Esophagus squamous epithelium (tissue), 5 donors: ENCODE data around the gene CENPP. TPM values are rescaled to one million over a fixed set of nuclear protein-coding genes. Genes with fewer than 3 reads are reported as not detected.

Experiments
- DNase-seq: peaks from one replicate; lab custom pipeline; 2025; lab: John Stamatoyannopoulos, UW
- H3K27ac ChIP-seq, 4 donors: fragments of 200-600 bp; sonication (generic); one replicate each; pipeline ENCODE4 v1.5.1; 2016 to 2019; ENCODE audit warnings: mild to moderate bottlenecking in 1 of 4
- H3K27me3 ChIP-seq, 4 donors: fragments of 200-600 bp; sonication (generic); 1 replicate in 3 of 4; 2 replicates in 1 of 4; pipeline versions ENCODE4 v1.5.1 to v1.6.0; 2017 to 2021; ENCODE audit warnings: antibody characterized with exemption in 1 of 4
- H3K36me3 ChIP-seq, 3 donors: fragments of 200-600 bp; sonication (generic); one replicate each; pipeline ENCODE4 v1.5.1; 2016 to 2019
- H3K4me1 ChIP-seq, 3 donors: fragments of 200-600 bp; sonication (generic); one replicate each; pipeline ENCODE4 v1.5.1; 2017 to 2019
- H3K4me3 ChIP-seq, 4 donors: fragments of 200-600 bp; sonication (generic); 1 replicate in 3 of 4; 2 replicates in 1 of 4; pipeline ENCODE4 v1.5.1; 2016 to 2019; ENCODE audit warnings: mild to moderate bottlenecking in 2 of 4, moderate library complexity in 1 of 4
- H3K9me3 ChIP-seq, 3 donors: fragments of 200-600 bp; sonication (generic); one replicate each; pipeline ENCODE4 v1.5.1; 2016 to 2019
- CTCF ChIP-seq, 6 experiments: fragments of 450-650 bp in 4 of 6; fragments of 200-600 bp in 2 of 6; sonication (generic) in 2 of 6; IDR thresholded peaks; one replicate each; pipeline ENCODE4 v1.5.1; 2016 to 2019; ENCODE audit warnings: antibody characterized with exemption in 6 of 6, mild to moderate bottlenecking in 4 of 6, moderate library complexity in 4 of 6
- POLR2A ChIP-seq, 4 donors: fragments of 450-650 bp; IDR thresholded peaks; one replicate each; pipeline ENCODE4 v1.6.1; 2017; ENCODE audit warnings: antibody characterized with exemption in 4 of 4, mild to moderate bottlenecking in 4 of 4, moderate library complexity in 3 of 4
- WGBS, 2 donors: methylation state at CpG; one replicate each; pipeline ENCODE4 v1.1.5; 2018; 5-methylcytosine and 5-hydroxymethylcytosine counted together
- intact Hi-C: fragments of 100-400 bp; cut with DNase I; formaldehyde crosslinking; loops from one replicate; pipeline ENCODE4 v1.15.0; 2022
- total RNA-seq, 4 donors: library from RNA; depleted of rRNA; stranded (reverse); fragments of >200 nt; gene quantifications; one replicate each; pipeline ENCODE4 v1.1.0, GENCODE V29; 2016
- donor health status: DM: yes; HTN: yes; CAD: no.

The CENPP gene
- total RNA-seq, 4 donors from 2014 or later: 6.0 to 10.7 (median 7.5) TPM

- no peak overlapping the region for H3K27ac ChIP-seq
- no peak for DNase-seq
- H3K4me3 ChIP-seq: no peak overlapping the region
- H3K9me3 ChIP-seq: no peaks in the 10 kb centered on the region
- 86 to 88% methylated on average over 5 of the region's 5 CpGs for WGBS, 2 donors
- peaks cover 13 to 31% (median 14%) of the 10 kb centered on the region in 3 donors for H3K4me1 ChIP-seq
- intact Hi-C loops: no loop called here
- peaks cover 0 to 50% (median 4%) of the 10 kb centered on the region in 3 donors for H3K36me3 ChIP-seq
- H3K27me3 ChIP-seq: no peaks in the 10 kb centered on the region
- TF ChIP-seq CTCF (IDR thresholded peaks at IDR 0.05) (no peak), POLR2A (IDR thresholded peaks at IDR 0.05) (no peak)
Measured at GRCh38 chr9:92289708-92290390, 35.9 kb upstream of the CENPP start.

- H3K4me3 ChIP-seq: no peak overlapping the region
- intact Hi-C loops: no loop called here
Measured at GRCh38 chr9:92290785-92291429, 34.8 kb upstream of the CENPP start.

GRCh38 chr9:92291577-92291976 lies 34.2 kb upstream of the CENPP start:
- Histone ChIP-seq H3K9me3 (no peaks in the 10 kb centered on the region), H3K4me1 (peaks cover 14 to 46% (median 16%) of the 10 kb centered on the region in 3 donors), H3K27ac (no peak overlapping the region), H3K4me3 (no peak overlapping the region), H3K36me3 (peaks cover 0 to 33% (median 0%) of the 10 kb centered on the region in 3 donors), H3K27me3 (no peaks in the 10 kb centered on the region)
- intact Hi-C loops: no loop called here
- no peak for DNase-seq
- WGBS, 2 donors: 54 to 67% methylated on average over 2 of the region's 2 CpGs
- TF ChIP-seq CTCF (IDR thresholded peaks at IDR 0.05) (no peak), POLR2A (IDR thresholded peaks at IDR 0.05) (no peak)

More at GRCh38 chr9:92290785-92291429, 34.8 kb upstream of the CENPP start:
- Histone ChIP-seq H3K4me1 (peaks cover 14 to 42% (median 16%) of the 10 kb centered on the region in 3 donors), H3K27me3 (no peaks in the 10 kb centered on the region), H3K36me3 (peaks cover 0 to 39% (median 0%) of the 10 kb centered on the region in 3 donors), H3K9me3 (no peaks in the 10 kb centered on the region), H3K27ac (no peak overlapping the region)
- TF ChIP-seq POLR2A (IDR thresholded peaks at IDR 0.05) (no peak), CTCF (IDR thresholded peaks at IDR 0.05) (no peak)
- WGBS, 2 donors: 71 to 82% methylated on average over 1 of the region's 1 CpG
- no peak for DNase-seq

- peaks cover 0 to 33% (median 3%) of the 10 kb centered on the region in 3 donors for H3K36me3 ChIP-seq
- intact Hi-C loops: no loop called here
- peak overlapping the region in 3 of 4 donors; percentile 74 to 88 (median 75) for H3K27ac ChIP-seq
- peak overlapping the region; percentile 65 to 86 (median 70) for H3K4me3 ChIP-seq
- WGBS, 2 donors: 37 to 49% methylated on average over 8 of the region's 8 CpGs
- H3K27me3 ChIP-seq: no peaks in the 10 kb centered on the region
- no peak for TF ChIP-seq CTCF (IDR thresholded peaks at IDR 0.05)
- no peak for TF ChIP-seq POLR2A (IDR thresholded peaks at IDR 0.05)
- peaks cover 14 to 46% (median 16%) of the 10 kb centered on the region in 3 donors for H3K4me1 ChIP-seq
- no peak for DNase-seq
- H3K9me3 ChIP-seq: no peaks in the 10 kb centered on the region
Measured at GRCh38 chr9:92292338-92293074, 33.2 kb upstream of the CENPP start.
